GM18868 (cell line): ENCODE results near the gene HDAC4.

Experiments used
- ATAC-seq: cut with Tn5 transposase; IDR thresholded peaks from one replicate; pipeline ENCODE4 v1.9.1; 2021; ENCODE audit warnings: mild to moderate bottlenecking, moderate library complexity; ENCODE audit not compliant: unreplicated experiment

HDAC4 gene

GRCh38 chr2:239299218-239299939, 101.4 kb downstream of the HDAC4 start:
- no peak for ATAC-seq

- ATAC-seq: no peak
Measured at GRCh38 chr2:239298116-239298804, 102.6 kb downstream of the HDAC4 start.

GRCh38 chr2:239297142-239298004, 103.4 kb downstream of the HDAC4 start:
- ATAC-seq: no peak

- no peak for ATAC-seq
Measured at GRCh38 chr2:239296020-239296932, 104.5 kb downstream of the HDAC4 start.

- ATAC-seq: no peak
Measured at GRCh38 chr2:239295377-239296019, 105.3 kb downstream of the HDAC4 start.

- ATAC-seq: no peak
Measured at GRCh38 chr2:239294571-239295054, 106.2 kb downstream of the HDAC4 start.

GRCh38 chr2:239293775-239294430, 106.9 kb downstream of the HDAC4 start:
- ATAC-seq: peak; percentile 88

- ATAC-seq: no peak
Measured at GRCh38 chr2:239292959-239293774, 107.7 kb downstream of the HDAC4 start.

- ATAC-seq: no peak
Measured at GRCh38 chr2:239292531-239292930, 108.3 kb downstream of the HDAC4 start.

GRCh38 chr2:239291475-239292350, 109.1 kb downstream of the HDAC4 start:
- no peak for ATAC-seq

GRCh38 chr2:239290618-239291474, 110.0 kb downstream of the HDAC4 start:
- no peak for ATAC-seq

GRCh38 chr2:239289545-239289944, 111.3 kb downstream of the HDAC4 start:
- ATAC-seq: no peak

- ATAC-seq: peak; percentile 34
Measured at GRCh38 chr2:239288951-239289511, 111.8 kb downstream of the HDAC4 start.

GRCh38 chr2:239288237-239288636, 112.6 kb downstream of the HDAC4 start:
- ATAC-seq: no peak

- no peak for ATAC-seq
Measured at GRCh38 chr2:239287461-239287860, 113.4 kb downstream of the HDAC4 start.

- ATAC-seq: no peak
Measured at GRCh38 chr2:239286901-239287300, 113.9 kb downstream of the HDAC4 start.
